DMS53 treated with DMSO at 0.1 percent for 48 hours (cell line): ENCODE measurements around the gene MRTFA.
"Not testable (repeated sequence)": the region's sequence is repeated elsewhere in the genome, so short reads cannot be mapped to it uniquely, and the experiment has no call there.

Experiments used
- DNase-seq: peaks from one replicate; lab custom pipeline; 2025; ENCODE audit not compliant: unreplicated experiment; lab: John Stamatoyannopoulos, UW

The MRTFA gene

GRCh38 chr22:40628354-40629042, 8.0 kb downstream of the MRTFA start:
- no peak for DNase-seq

GRCh38 chr22:40627612-40628011, 8.9 kb downstream of the MRTFA start:
- DNase-seq: no peak

- DNase-seq: no peak
Measured at GRCh38 chr22:40626851-40627250, 9.7 kb downstream of the MRTFA start.

GRCh38 chr22:40625794-40626193, 10.7 kb downstream of the MRTFA start:
- DNase-seq: not testable (repeated sequence)

GRCh38 chr22:40625281-40625680, 11.2 kb downstream of the MRTFA start:
- not testable (repeated sequence) for DNase-seq

- no peak for DNase-seq
Measured at GRCh38 chr22:40624770-40625169, 11.7 kb downstream of the MRTFA start.

GRCh38 chr22:40621309-40622151, 15.0 kb downstream of the MRTFA start:
- DNase-seq: no peak

GRCh38 chr22:40620464-40621046, 16.0 kb downstream of the MRTFA start:
- no peak for DNase-seq

- DNase-seq: no peak
Measured at GRCh38 chr22:40618400-40618799, 18.1 kb downstream of the MRTFA start.

- DNase-seq: no peak
Measured at GRCh38 chr22:40616578-40616977, 19.9 kb downstream of the MRTFA start.

- DNase-seq: no peak
Measured at GRCh38 chr22:40613067-40613466, 23.5 kb downstream of the MRTFA start.

- DNase-seq: no peak
Measured at GRCh38 chr22:40612291-40612751, 24.2 kb downstream of the MRTFA start.

- DNase-seq: no peak
Measured at GRCh38 chr22:40611606-40612005, 24.9 kb downstream of the MRTFA start.

- no peak for DNase-seq
Measured at GRCh38 chr22:40610329-40610850, 26.1 kb downstream of the MRTFA start.

GRCh38 chr22:40609216-40609615, 27.3 kb downstream of the MRTFA start:
- no peak for DNase-seq

- no peak for DNase-seq
Measured at GRCh38 chr22:40607506-40607905, 29.0 kb downstream of the MRTFA start.

GRCh38 chr22:40606306-40606705, 30.2 kb downstream of the MRTFA start:
- DNase-seq: no peak

GRCh38 chr22:40605761-40606160, 30.8 kb downstream of the MRTFA start:
- no peak for DNase-seq

- no peak for DNase-seq
Measured at GRCh38 chr22:40603088-40603605, 33.4 kb downstream of the MRTFA start.

GRCh38 chr22:40602231-40602630, 34.3 kb downstream of the MRTFA start:
- DNase-seq: no peak

- DNase-seq: no peak
Measured at GRCh38 chr22:40599731-40600130, 36.8 kb downstream of the MRTFA start.
